GM18499 (cell line): ENCODE data around the gene TNFRSF25.

Experiments
- ATAC-seq: cut with Tn5 transposase; IDR thresholded peaks from one replicate; pipeline ENCODE4 v1.9.1; 2021; ENCODE audit warnings: moderate number of reproducible peaks; ENCODE audit not compliant: insufficient read depth, unreplicated experiment

Gene TNFRSF25

DNA sequence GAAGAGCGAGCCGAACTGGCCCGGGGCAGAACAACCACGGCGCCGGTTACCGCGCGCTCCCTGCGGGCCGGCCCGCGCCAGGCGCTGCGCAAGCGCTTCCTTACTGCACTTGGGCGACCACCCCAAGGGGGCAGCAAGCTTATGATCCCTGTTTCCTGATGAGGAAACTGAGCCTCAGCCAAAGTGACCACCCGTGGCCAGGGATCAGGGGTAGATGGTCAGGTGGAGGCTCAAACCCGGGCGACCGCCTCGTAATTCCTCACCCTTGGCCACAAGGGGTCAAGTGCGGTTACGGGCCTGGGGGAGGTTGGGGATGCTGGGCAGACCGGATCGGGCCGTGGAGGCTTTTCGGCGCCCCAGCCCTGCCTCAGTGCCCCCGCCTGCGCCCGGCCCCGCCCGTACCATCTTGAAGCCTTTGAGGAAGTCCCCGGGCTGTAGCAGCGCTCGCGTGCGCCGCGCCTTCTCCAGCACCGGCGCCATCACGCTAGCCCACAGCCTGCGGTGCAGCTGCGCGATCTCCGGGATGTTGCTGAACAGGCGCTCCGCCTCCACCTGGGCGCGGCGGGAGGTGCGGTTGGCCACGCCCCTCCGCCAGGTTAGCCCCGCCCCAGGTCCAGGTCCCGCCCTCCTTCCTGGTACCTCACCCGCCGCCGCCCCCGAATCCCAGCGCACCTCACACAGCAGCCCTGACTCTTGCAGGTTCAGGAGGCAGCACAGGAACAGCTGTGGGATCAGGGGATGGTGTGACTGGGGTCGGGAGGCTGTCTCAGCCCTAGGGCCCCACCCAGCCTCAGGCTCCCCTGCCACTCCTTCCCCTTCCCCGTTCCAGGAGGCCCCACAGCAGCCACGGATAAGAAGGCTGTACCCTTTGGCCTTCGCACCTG lies 5.4 kb upstream of the TNFRSF25 start:
- ATAC-seq: no peak

DNA sequence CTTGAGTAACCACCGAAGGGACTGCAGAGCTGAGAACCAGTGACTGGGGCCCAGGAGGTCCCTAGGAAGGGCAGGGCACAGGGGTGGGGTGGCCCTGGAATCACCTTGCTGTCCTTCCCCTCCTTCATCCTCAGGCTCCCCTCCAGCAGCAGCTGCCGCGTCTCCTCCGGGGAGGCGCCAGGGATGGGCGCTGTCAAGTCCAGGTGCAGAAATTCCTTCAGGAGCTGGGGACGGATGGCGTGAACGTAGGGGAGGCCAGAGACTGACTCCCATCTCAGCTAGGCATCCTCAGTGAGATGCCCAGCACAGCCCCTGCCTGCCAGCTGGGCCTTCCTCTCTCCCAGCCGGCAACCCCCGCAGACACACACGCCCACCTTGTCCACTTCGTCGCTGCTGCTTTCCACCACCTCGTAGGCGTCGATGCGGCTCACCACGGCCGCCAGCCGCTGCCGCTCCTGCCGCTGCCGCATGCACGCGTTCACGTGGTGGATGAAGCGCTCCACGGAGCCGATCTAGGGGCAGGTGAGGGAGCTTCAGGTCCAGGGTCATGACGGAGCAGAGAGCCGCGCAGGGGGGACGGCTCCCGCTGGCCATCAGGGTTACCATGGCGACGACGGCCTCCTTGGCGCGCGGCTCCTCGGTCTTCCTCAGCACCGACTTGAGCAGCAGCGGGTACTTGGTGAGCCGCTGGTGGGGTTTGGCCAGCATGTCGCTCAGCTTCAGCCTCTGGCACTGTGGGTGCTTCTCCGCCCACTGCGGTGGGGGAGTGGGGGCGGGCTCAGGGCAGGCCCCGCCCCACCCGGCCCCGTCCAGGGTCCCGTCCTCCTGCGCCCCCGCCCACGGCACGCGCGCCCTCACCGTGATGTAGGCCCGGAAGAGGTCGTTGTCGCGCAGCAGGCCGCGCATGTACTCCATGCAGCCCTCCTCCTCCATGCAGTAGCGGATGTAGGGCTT lies 4.4 kb upstream of the TNFRSF25 start:
- no peak for ATAC-seq

DNA sequence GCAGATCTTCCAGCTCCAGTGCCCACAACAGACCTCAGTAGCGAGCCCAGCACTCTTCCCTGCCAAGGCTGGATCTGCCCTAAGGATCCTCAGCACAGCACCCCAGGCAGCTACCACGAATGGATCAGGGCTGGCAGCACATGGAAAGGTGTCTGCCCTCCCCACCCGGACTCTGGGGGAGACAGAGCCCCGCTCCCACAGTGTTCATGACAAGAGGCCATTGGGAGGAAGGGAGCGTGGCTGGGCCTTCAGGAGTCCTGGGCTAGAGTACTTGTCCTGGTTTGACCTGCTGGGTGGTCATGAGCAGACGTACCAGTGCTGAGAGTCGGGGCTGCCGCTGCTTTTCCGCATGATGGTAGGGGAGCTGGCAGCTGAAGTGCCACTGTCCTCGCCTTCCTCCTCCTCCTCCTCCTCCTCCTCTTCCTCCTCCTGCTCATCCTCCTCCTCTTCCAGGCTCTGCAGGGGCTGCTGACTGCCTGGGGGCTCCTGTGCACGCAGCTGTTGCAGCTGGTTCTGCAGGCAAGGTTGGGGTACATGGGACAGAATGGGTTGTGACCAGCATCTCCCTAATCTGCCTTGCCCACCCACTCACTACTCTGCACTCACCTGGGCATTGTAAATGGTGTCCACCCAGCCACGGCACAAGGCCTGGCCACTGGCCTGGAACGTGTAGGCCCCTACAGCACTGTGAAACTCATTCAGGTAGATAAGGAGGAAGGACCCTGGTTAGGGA lies 2.9 kb upstream of the TNFRSF25 start:
- ATAC-seq: no peak

DNA sequence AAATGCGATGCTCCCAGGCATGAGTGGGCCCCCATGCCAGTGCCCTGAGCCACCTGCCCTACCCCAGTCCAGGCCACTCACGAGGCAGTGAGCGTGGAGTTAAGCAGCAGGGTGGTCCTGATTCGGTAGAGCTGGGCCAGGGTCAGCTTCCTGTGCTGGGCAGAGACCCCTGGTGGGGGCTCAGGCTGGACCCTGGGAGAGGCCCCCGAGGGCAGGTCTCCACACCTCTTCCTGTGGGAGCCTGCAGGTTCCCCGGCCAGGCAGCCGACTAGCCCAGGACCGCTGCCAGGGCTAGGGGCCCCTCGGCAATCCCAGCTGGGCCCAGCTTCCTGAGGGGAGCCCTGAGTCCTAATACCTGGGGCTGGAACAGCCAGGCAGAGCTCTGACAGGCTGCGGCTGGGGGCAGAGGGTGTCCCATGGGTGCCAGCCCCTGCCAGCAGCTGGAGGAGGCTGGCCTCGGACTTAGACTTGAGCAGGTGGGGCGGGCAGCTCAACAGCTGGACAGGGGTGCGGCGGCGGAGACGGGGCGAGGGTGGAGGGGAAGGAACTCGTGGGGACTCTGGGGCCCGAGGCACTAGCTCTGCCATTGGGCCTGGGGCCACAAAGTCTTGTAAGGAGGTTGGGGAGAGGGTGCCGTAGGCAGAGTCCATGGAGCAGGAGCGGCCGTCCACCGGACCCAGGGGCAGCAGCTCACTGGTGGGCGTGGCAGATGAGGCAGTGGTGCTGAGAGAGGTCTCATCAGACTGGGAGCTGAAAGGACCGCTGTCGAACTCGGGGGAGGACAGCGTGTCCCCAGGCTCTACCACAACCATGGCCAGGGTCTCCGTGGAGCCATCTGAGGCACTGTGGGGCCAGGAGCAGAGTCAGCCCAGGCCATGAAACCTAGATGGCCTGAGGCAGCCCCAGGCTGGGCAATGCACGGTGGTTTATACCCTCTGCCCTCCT lies 2.0 kb upstream of the TNFRSF25 start:
- ATAC-seq: no peak

DNA sequence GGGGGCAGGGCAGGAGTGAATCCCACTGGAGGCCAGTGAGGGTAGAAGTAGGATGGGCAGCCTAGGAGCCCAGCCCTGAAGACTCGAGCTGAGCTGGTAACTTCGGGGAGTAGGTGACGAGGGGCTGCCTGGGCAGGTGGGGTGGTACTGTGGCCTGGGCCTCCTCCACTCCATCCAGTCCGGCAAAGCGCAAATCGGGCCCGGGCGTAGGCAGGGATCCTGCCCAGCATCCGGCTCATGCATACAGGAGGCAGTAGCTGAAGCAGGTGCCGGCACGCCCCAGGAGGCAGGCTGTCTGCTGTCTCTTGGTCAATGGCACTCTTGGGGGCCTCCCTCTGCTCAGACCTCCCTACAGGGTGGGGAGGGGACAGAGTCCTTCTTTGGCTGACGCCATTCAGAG lies 1.3 kb upstream of the TNFRSF25 start:
- ATAC-seq: no peak

DNA sequence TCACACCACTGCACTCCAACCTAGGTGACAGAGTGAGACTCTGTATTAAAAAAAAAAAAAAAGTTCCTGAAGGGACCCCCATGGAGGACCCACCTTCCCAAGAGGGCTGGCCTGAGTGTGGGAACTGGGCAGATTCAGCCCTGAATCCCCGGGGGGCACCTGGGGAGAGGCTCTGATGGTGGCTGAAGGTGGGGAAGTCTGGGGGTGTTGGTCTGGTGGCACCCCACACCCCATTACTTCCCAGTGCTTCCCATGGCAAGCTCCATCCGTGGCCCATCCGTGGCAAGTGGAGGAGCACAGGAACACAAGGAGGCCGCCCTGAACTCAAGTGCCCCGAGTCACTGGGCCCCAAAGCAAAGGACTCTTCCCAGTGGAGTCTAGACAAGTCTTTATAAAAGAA lies 778 bp upstream of the TNFRSF25 start:
- ATAC-seq: no peak

DNA sequence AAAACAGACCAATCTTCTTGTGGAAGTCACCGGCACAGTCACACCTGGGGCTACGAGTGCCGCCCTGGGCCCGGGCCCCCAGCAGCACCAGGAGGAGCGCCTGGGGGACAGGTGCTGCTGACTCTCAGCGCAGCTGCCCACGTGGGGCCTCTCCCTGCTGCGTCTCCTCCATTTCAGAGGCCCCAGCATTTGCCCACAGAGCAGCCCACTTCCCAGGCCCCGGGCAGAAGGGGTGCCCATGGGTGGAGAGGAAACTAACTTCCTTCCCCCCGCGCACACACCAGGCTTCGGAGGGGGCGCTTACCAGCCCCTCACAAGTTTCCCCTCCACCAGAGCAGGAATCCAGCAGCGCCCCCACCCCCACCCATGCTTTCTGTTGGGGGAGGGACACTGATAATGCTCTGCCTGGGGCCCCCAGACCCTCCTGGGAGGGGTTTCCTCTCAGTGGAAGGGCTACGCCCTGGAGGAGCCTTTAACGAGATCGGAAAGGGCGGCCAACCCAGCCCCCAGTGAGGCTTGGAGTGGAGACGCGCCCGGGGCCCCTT lies 440 bp downstream of the TNFRSF25 start:
- no peak for ATAC-seq

DNA sequence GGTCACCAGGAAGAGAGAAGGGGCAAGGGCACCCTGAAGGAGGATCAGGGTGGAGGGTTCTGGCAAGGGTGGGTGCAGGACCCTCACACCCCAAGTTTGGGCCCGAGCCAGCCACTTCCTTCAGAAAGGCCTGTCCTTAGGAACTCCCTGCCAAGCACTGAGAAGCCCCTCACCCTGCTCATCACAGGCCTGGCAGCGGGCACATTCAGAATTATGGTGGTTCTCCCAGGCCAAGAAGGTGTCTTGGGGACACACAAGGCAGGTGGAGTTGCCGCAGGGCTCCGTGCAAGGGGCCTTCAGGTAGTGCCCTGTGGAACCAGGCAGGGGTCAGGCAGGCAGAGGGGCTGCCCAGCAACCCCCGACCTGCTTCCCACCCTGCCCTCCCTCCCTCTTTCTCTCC lies 1.1 kb downstream of the TNFRSF25 start:
- ATAC-seq: no peak

DNA sequence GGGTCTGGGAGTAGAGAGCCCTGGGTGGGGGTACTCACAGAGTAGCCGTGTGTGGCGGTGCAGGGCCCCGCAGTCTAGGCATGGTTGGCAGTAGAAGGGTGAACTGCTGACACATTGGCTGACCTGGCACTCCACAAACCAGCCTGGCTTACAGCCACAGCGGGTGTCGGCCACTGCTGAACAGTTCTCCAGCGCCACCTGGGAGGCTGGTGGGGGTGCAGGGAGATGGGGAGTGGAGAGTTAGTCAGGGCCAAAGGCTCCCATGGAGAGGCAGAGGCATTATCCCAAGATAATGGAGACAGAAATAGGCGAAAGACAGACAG lies 1.5 kb downstream of the TNFRSF25 start:
- no peak for ATAC-seq

DNA sequence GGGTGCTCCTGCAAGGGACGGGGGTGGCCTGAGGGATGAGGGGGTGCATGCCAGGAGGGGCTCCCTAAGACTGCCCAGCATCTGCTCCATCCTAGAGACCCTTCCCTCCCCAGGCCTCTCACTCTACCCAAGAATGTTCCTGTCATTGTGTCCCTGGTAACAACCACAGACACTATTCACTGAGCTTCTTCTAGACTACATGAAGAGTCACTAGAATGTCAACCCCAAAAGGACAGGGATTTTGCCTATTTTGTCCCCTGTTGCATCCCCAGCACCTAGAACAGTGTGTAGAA lies 2.9 kb downstream of the TNFRSF25 start:
- ATAC-seq: no peak

DNA sequence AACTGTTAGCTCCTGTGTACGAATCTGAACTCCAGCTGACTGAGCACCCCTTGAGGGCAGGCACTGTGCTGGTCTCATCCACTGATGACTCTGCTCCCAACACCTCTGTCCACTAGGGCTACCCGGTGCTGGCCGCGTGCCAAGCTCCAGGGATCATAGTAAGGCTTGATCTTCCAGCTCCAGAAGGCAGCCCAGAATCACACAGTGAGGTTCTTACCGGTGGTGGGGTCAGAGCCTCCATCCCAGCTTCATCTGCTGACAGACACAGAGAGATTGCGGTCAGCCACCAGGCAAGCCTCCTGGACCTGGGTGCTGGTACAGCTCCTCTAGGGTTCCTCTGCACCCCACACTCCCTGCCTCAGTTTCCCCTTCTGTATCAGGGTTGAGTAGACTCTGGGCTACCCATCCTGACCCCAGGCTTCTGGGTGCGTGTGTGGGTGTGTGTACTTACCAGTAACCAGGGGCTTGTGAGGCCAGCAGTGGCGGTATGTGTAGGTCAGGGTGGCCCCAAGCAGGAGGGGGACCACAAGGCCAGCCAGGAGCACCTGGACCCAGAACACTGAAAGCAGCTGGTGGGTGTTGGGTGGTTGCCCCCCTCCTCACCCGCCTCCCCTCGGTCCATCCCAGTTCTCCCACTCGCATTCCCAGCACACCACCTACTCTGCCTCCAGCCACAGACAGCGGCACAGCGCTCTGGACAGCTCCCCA lies 3.4 kb downstream of the TNFRSF25 start:
- ATAC-seq: no peak

DNA sequence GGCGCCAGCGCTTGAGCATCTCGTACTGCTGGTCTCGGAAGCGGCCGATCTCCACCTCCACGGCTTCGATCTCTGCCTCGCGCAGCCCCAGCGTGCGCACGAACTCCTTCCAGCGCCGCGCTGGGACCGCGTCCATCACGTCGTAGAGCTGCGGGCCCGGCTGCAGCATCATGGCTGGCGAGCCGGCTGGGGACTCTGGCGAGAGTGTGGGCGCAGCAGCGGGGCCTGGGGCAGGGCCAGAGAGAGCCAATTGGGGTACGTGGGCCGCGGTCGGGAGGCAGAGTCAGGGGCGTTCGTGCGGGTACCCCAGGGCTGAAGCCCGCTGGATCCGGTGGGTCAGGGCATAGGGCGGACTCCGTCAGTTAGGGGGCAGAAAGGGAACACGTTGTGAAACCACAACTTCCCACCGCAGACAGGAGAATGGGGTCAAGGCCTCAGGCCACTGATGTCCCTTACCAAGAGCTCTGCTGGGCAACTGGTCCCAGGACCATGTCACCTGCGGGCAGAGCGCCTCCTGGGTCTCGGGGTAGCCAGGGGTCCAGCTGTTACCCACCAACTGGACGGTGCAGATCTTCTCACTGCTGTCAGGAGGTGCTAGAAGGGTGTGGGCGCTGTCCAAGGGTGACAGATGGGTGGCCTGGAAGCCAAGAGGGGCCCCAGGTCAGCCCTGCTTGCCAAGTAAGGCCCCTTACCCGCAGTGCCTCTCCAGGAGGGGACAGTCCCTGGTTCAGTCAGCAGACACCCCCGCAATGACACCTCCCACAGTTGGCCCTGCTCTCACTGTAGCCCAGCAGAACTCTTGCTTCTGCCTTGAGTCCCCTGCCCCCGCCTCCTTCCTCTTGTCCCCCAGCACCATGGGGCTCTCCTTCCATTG lies 4.2 kb downstream of the TNFRSF25 start:
- no peak for ATAC-seq

DNA sequence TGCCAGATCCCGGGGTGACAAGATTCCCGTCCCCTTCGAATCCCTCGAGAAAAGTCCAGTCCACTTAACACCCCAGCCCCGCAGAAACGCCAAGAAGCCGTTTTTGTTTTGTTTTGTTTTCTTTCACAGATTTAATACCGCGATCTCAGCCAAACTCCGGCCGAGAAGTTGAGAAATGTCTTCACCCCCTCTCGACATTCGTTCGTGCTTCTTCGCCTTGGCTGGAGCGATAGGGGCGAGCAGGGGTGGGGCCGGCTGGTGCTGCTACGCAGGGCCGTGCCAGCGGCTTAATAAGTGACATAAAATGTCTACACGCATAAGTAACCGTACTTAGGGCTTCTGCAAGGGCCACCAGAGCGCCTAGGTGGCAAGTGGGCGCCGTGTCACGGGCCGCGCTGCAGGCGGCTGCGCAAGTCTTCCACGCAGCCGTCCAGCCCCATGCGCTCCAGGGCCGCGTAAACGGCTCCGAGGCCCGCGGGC lies 4.9 kb downstream of the TNFRSF25 start:
- no peak for ATAC-seq

DNA sequence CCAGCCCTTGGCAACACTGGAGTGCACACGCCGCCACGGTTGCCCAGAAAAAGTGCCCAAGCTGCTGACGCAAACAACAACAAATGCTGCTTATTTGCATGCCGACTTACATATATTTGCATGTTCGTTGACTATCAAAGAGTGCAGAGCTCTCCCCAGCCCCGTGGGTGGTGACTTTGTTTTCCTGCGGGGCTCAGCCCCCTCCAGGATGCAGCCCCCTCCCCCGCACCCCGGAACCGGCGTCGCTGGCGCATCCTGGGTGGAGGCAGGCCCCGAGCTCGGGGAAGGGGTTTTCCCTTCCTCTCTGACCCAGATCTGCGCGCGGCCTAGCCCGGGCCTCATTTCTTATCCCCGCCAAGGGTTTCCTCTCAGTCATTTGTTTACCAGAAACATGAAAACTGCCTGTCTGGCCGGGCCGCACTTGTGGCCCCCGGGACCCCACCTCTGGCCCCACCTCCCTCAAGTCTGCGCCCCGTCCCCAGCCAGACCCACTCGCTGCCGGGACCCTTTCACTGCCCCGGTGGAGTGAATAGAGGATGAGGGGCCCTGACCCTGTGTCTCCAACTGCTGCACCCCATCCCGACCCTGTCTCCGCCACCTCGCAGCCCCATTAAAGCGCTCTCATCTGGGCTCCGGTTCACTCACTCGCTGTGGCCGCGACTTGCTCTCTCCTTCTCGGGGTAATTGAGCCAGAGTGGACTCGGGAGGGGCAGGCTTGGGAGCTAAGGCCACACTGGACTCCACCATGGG lies 5.5 kb downstream of the TNFRSF25 start:
- ATAC-seq: no peak

DNA sequence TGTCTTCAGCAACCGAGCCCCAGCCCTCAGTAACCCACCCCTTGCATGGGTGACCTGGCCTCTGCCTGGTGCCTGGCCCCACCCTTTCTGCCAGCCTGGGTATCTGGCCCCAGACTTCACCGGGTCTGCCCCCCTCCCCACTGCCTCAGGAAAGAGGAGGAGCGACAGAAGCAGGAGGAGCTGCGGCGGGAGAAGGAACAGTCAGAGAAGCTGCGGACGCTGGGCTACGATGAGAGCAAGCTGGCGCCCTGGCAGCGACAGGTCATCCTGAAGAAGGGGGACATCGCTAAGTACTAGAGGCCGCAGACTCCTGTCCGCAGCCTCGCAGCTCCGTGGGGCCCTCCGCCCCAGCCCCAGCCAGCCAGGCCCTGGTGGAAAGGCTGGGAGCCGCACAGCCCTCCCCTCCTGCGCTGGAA lies 6.1 kb downstream of the TNFRSF25 start:
- ATAC-seq: no peak

DNA sequence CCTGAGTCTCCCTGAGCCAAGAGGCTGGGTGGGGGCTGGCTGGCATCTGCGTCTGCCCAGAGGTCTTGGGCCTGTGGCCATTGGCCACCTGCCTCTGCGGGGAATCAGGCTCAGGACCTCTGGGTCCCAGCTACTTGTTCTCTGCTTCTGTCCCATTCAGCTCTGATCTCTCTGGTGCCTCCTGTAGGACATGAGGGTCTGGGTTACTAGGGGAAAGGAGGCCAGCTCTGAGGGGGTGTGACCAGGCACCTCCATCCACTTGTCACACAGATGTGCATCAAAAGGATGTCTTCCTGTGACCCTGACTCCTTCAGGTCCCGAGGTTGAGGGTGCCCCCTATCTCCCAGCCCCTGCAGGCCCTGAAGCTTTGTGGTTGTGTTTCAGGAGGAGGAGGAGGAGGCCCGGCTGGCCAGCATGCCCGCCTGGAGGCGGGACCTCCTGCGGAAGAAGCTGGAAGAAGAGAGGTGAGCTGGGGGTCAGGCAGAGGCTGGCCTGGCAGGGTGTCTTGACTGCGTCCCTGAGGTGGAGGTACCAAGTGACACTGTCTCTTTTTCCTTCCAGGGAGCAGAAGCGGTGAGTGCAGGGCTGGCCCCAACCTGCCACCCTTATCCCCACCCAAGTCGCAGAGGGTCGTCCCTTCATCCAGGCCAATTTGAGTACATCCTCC lies 9.0 kb downstream of the TNFRSF25 start:
- no peak for ATAC-seq
